Right lobe of liver (tissue), 4 donors: ENCODE measurements around the gene INPP4A.

Experiments
- CTCF ChIP-seq, 4 donors: fragments of 200-600 bp in 3 of 4; fragments of 450-650 bp in 1 of 4; IDR thresholded peaks; one replicate each; pipeline versions ENCODE4 v1.5.1 to v1.8.0; 2016 to 2022; ENCODE audit warnings: antibody characterized with exemption in 4 of 4, mild to moderate bottlenecking in 2 of 4
- POLR2A ChIP-seq: fragments of 450-650 bp; IDR thresholded peaks from one replicate; pipeline ENCODE4 v1.6.1; 2017; ENCODE audit warnings: antibody characterized with exemption, mild to moderate bottlenecking
- donor health status: DM: no; HTN: no; CAD: no.
- donor health status: DM: no; HTN: no; CAD: no.
- donor health status: DM: no; HTN: yes; CAD: no.

DNA sequence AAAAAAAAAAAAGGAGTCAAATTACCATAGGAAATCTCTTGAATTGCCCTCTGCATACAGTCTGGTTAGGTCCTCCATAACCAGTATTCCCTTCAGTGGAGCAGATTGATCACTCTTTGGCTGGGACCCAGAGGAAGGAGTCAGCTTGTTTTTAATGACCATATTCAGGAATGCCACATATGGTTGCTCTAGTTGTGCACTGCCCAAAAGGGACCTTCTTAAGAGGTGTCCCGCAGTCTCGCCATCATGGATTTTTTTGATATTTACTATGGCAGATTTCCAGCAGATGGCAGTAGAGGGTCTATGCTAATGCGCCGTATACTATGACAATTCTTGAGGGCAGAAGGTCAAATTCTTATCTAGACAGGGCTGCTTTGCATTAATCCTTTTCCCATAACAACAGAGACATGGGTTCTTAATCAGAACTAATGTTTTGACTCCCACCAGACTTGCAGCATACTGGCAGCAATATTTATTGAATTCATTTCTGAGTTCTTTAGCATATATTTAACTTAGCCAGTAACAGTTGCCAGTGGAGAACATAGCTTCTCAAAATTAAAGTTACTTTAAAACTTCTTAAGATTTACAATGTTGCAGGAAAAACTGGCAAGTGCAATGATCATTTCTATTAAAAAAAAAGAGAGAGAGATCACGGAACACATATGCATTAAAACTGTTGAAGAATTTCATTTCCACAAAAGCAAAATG, 31.8 kb upstream of the INPP4A start:
- TF ChIP-seq CTCF (IDR thresholded peaks at IDR 0.05) (peak; percentile 61 to 78 (median 73)), POLR2A (no peak)
